EH (cell line): ENCODE results near the gene TNFRSF13B.

Experiments
- DNase-seq: peaks from one replicate; pipeline ENCODE4 v3.0.0-alpha.2; 2015; ENCODE audit warnings: low read depth

Gene TNFRSF13B

GRCh38 chr17:16937431-16937830 is 34.5 kb downstream of the TNFRSF13B start:
- DNase-seq = no peak

GRCh38 chr17:16936536-16937310 is 35.2 kb downstream of the TNFRSF13B start:
- DNase-seq = no peak

- no peak for DNase-seq
Measured at GRCh38 chr17:16935786-16936185, 36.1 kb downstream of the TNFRSF13B start.

- DNase-seq = no peak
Measured at GRCh38 chr17:16935241-16935663, 36.7 kb downstream of the TNFRSF13B start.

GRCh38 chr17:16934836-16935235 is 37.1 kb downstream of the TNFRSF13B start:
- DNase-seq = no peak

- DNase-seq = no peak
Measured at GRCh38 chr17:16934133-16934795, 37.7 kb downstream of the TNFRSF13B start.

GRCh38 chr17:16933317-16934132 is 38.4 kb downstream of the TNFRSF13B start:
- DNase-seq = no peak

- no peak for DNase-seq
Measured at GRCh38 chr17:16932611-16933010, 39.3 kb downstream of the TNFRSF13B start.

- no peak for DNase-seq
Measured at GRCh38 chr17:16932156-16932555, 39.8 kb downstream of the TNFRSF13B start.

- DNase-seq = no peak
Measured at GRCh38 chr17:16931318-16932060, 40.4 kb downstream of the TNFRSF13B start.

GRCh38 chr17:16930571-16931317 is 41.2 kb downstream of the TNFRSF13B start:
- no peak for DNase-seq

- no peak for DNase-seq
Measured at GRCh38 chr17:16929757-16930520, 42.0 kb downstream of the TNFRSF13B start.

- DNase-seq = no peak
Measured at GRCh38 chr17:16929035-16929680, 42.8 kb downstream of the TNFRSF13B start.

- DNase-seq = no peak
Measured at GRCh38 chr17:16928406-16929034, 43.4 kb downstream of the TNFRSF13B start.

GRCh38 chr17:16927641-16928321 is 44.1 kb downstream of the TNFRSF13B start:
- no peak for DNase-seq

- peak; percentile 56 for DNase-seq
Measured at GRCh38 chr17:16926571-16927451, 45.1 kb downstream of the TNFRSF13B start.

GRCh38 chr17:16926061-16926511 is 45.8 kb downstream of the TNFRSF13B start:
- DNase-seq = no peak
